ENCODE results near the gene LMBR1. TPM values are rescaled to one million over a fixed set of nuclear protein-coding genes. Genes with fewer than 3 reads are reported as not detected.
A peak's percentile ranks its signal among the peaks of the same experiment; 100 is the strongest.
"Not testable (repeated sequence)": the region's sequence is repeated elsewhere in the genome, so short reads cannot be mapped to it uniquely, and the experiment has no call there.

Gene LMBR1
- total and polyA plus RNA-seq, 4 experiments from 2014 or later: 35.3 to 97.4 (median 55.2) TPM

DNA sequence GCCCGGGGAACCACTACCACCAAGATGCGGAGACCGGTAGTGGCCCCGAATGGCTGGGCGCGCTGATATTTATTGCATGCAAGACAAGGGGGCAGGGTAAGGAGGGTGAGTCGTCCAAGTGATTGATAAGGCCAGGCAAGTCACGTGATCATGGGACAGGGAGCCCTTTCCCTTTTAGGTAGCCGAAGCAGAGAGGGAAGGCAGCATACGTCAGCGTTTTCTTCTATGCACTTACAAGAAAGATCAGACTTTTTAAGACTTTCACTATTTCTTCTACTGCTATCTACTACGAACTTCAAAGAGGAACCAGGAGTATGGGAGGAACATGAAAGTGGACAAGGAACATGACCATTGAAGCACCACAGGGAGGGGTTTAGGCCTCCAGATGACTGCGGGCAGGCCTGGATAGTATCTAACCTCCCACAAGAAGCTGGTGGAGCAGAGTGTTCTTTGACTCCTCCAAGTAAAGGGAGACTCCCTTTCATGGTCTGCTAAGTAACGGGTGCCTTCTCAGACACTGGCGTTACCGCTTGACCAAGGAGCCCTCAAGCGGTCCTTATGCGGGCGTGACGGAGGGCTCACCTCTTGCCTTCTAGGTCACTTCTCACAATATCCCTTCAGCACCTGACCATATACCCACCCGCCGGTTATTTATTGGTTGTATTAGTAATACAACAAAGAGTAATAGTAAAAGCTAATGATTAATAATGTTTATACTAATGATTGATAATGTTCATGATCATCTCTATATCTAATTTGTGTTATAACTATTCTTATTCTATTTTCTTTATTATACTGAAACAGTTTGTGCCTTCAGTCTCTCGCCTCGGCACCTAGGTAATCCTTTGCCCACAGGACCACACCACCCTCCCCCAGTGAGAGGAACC, 27.7 kb upstream of the LMBR1 start:
- H3K36me3 ChIP-seq (ENCODE audit: insufficient read depth, low read length); H3K36me3 Mint-ChIP-seq; H3K27ac ChIP-seq (ENCODE audit: low read depth, low read length); POLR2A ChIA-PET (ENCODE audit: partially characterized antibody); H3K4me3 ChIP-seq (ENCODE audit: low read length in 2 of 2); DNase-seq; CTCF ChIA-PET (ENCODE audit: partially characterized antibody); intact Hi-C loops (cut with micrococcal nuclease); H3K9me3 Mint-ChIP-seq; H3K9me3 ChIP-seq (ENCODE audit: control insufficient read depth in 1 of 2, low read length in 2 of 2): not testable (repeated sequence)
- H3K27me3 ChIP-seq (ENCODE audit: insufficient read depth, low read length): peaks cover 18% of the 10 kb centered on the region
- H3K4me1 Mint-ChIP-seq: peaks cover 14 to 49% (median 33%) of the 10 kb centered on the region in 4 donors
- H3K4me3 Mint-ChIP-seq: peak overlapping the region in 1 of 8 donors; percentile 31
- peaks cover 9 to 20% of the 10 kb centered on the region in 2 donors for H3K27me3 Mint-ChIP-seq
- H3K27ac Mint-ChIP-seq: peak overlapping the region in 6 of 7 donors; percentile 41 to 85 (median 70)
- peaks cover 25% of the 10 kb centered on the region for H3K4me1 ChIP-seq (ENCODE audit: insufficient read depth, low read length)

DNA sequence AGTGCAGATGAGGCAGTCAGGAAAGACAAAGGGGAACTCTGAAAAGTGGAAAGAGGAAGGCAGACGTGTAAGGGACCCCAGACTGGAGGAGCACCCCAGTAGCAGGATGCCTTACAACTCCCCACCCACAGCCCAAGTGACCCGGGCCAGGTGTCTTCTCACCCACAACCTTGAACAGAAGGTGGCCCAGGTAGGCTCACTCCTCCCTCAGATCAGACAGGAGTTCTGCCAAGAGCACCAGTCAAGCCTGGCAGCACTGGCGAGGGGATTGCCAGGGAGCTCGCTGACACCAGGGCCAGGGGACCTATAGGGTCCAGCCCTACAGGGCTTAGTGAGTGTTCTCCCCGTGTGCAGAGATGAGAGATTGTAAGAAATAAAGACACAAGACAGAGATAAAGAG, 27.1 kb upstream of the LMBR1 start:
- Histone ChIP-seq H3K27me3 (ENCODE audit: insufficient read depth, low read length) (peaks cover 18% of the 10 kb centered on the region), H3K9me3 (ENCODE audit: control insufficient read depth in 1 of 2, low read length in 2 of 2) (no peaks in the 10 kb centered on the region), H3K4me1 (ENCODE audit: insufficient read depth, low read length) (peaks cover 25% of the 10 kb centered on the region), H3K27ac (ENCODE audit: low read depth, low read length) (no peak overlapping the region), H3K36me3 (ENCODE audit: insufficient read depth, low read length) (no peaks in the 10 kb centered on the region), H3K4me3 (ENCODE audit: low read length in 2 of 2) (no peak overlapping the region)
- H3K36me3 Mint-ChIP-seq: peaks cover 0 to 3% of the 10 kb centered on the region in 2 donors
- H3K27ac Mint-ChIP-seq: peak overlapping the region in 6 of 7 donors; percentile 68 to 89 (median 72)
- intact Hi-C loops (cut with micrococcal nuclease): no loop called here
- POLR2A ChIA-PET (ENCODE audit: partially characterized antibody): no interaction called here
- CTCF ChIA-PET (ENCODE audit: partially characterized antibody): no interaction called here
- H3K27me3 Mint-ChIP-seq: peaks cover 11 to 24% of the 10 kb centered on the region in 2 donors
- H3K4me1 Mint-ChIP-seq: peaks cover 14 to 49% (median 33%) of the 10 kb centered on the region in 4 donors
- no peak overlapping the region for H3K4me3 Mint-ChIP-seq
- DNase-seq: no peak
- peaks cover 0 to 6% (median 0%) of the 10 kb centered on the region in 8 donors for H3K9me3 Mint-ChIP-seq

DNA sequence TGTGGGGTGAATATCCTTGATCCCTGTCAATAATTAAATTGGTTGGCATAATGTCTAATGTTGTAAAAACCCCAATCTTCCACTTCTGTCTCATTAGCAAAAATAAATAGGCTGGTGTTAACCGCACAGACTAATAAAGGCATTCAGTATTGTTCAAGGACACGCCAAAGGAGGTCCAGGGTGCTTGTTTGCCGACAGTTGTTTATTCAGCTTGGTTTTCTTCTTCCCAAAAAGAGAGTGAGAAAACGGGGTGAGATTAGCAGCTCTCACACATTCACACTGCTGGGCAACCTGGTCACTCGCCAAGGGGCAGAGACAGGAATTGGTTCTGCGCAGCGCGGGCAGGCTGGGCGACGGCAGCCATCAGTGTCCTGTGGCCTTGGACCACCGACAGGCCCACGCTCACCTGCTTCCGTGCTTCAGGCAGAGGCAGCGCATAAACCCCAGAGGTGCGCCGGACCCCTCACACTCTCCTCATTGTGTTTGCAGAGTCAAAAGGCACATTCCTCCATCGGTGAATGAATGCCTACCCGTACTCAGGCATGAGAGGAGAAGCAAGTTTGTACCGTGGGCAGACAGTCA, 26.2 kb upstream of the LMBR1 start:
- POLR2A ChIA-PET (ENCODE audit: partially characterized antibody): no interaction called here
- H3K27ac Mint-ChIP-seq: peak overlapping the region in 1 of 7 donors; percentile 68

DNA sequence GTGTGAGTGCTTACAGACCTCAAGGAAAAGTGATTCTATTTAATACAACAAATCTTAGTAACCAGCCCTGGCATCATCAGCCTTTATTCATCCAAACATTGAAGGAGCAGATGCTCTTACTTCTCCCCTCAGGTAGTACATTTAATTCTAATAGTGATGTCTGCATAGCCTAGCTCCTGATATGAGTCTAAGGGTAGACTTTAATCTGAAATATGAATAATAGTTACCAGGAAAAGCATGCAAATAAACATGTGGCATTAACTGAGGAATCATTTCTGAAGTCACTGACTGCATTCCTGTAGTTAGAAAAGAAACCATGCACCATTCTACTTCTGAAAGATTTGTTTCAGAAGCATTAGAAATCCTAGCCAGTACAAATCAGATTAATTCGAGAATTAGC, 25.7 kb upstream of the LMBR1 start:
- Mint-ChIP-seq H3K4me3 (no peak overlapping the region), H3K4me1 (peaks cover 11 to 40% (median 26%) of the 10 kb centered on the region in 4 donors), H3K27me3 (peaks cover 11 to 24% of the 10 kb centered on the region in 2 donors), H3K27ac (peak overlapping the region in 2 of 7 donors; percentile 42 to 53), H3K9me3 (peaks cover 0 to 6% (median 0%) of the 10 kb centered on the region in 8 donors), H3K36me3 (peaks cover 0 to 3% of the 10 kb centered on the region in 2 donors)
- DNase-seq: no peak
- Histone ChIP-seq H3K36me3 (ENCODE audit: insufficient read depth, low read length) (no peaks in the 10 kb centered on the region), H3K27me3 (ENCODE audit: insufficient read depth, low read length) (peaks cover 18% of the 10 kb centered on the region), H3K9me3 (ENCODE audit: control insufficient read depth in 1 of 2, low read length in 2 of 2) (no peaks in the 10 kb centered on the region), H3K4me1 (ENCODE audit: insufficient read depth, low read length) (peaks cover 24% of the 10 kb centered on the region), H3K4me3 (ENCODE audit: low read length in 2 of 2) (no peak overlapping the region), H3K27ac (ENCODE audit: low read depth, low read length) (no peak overlapping the region)
- POLR2A ChIA-PET (ENCODE audit: partially characterized antibody): no interaction called here
- CTCF ChIA-PET (ENCODE audit: partially characterized antibody): no interaction called here
- intact Hi-C loops (cut with micrococcal nuclease): no loop called here

More for the DNA sequence above, 26.2 kb upstream of the LMBR1 start:
- CTCF ChIA-PET (ENCODE audit: partially characterized antibody): no interaction called here
- H3K27me3 Mint-ChIP-seq: peaks cover 11 to 24% of the 10 kb centered on the region in 2 donors
- no peaks in the 10 kb centered on the region for H3K36me3 ChIP-seq (ENCODE audit: insufficient read depth, low read length)
- H3K9me3 Mint-ChIP-seq: peaks cover 0 to 6% (median 0%) of the 10 kb centered on the region in 8 donors
- peaks cover 18% of the 10 kb centered on the region for H3K27me3 ChIP-seq (ENCODE audit: insufficient read depth, low read length)
- H3K4me3 ChIP-seq (ENCODE audit: low read length in 2 of 2): no peak overlapping the region
- H3K9me3 ChIP-seq (ENCODE audit: control insufficient read depth in 1 of 2, low read length in 2 of 2): no peaks in the 10 kb centered on the region
- no peak overlapping the region for H3K27ac ChIP-seq (ENCODE audit: low read depth, low read length)
- DNase-seq: no peak
- H3K4me3 Mint-ChIP-seq: no peak overlapping the region
- H3K36me3 Mint-ChIP-seq: peaks cover 0 to 3% of the 10 kb centered on the region in 2 donors
- peaks cover 12 to 44% (median 29%) of the 10 kb centered on the region in 4 donors for H3K4me1 Mint-ChIP-seq
- peaks cover 25% of the 10 kb centered on the region for H3K4me1 ChIP-seq (ENCODE audit: insufficient read depth, low read length)
- intact Hi-C loops (cut with micrococcal nuclease): no loop called here

DNA sequence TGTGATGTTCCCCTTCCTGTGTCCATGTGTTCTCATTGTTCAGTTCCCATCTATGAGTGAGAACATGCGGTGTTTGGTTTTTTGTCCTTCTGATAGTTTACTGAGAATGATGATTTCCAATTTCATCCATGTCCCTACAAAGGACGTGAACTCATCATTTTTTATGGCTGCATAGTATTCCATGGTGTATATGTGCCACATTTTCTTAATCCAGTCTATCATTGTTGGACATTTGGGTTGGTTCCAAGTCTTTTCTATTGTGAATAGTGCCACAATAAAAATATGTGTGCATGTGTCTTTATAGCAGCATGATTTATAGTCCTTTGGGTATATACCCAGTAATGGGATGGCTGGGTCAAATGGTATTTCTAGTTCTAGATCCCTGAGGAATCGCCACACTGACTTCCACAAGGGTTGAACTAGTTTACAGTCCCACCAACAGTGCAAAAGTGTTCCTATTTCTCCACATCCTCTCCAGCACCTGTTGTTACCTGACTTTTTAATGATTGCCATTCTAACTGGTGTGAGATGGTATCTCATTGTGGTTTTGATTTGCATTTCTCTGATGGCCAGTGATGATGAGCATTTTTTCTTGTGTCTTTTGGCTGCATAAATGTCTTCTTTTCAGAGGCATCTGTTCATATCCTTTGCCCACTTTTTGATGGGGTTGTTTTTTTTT, 16.7 kb upstream of the LMBR1 start:
- H3K27me3 ChIP-seq (ENCODE audit: insufficient read depth, low read length); H3K27ac Mint-ChIP-seq; H3K27me3 Mint-ChIP-seq; H3K4me1 Mint-ChIP-seq; H3K9me3 ChIP-seq (ENCODE audit: control insufficient read depth in 1 of 2, low read length in 2 of 2); H3K36me3 ChIP-seq (ENCODE audit: insufficient read depth, low read length); H3K27ac ChIP-seq (ENCODE audit: low read depth, low read length); H3K9me3 Mint-ChIP-seq; H3K4me3 ChIP-seq (ENCODE audit: low read length in 2 of 2); H3K4me1 ChIP-seq (ENCODE audit: insufficient read depth, low read length); POLR2A ChIA-PET (ENCODE audit: partially characterized antibody); DNase-seq; CTCF ChIA-PET (ENCODE audit: partially characterized antibody); H3K36me3 Mint-ChIP-seq; H3K4me3 Mint-ChIP-seq: not testable (repeated sequence)
- intact Hi-C loops (cut with micrococcal nuclease): loop anchor here (2.0 kb wide), 1 partner anchor 61 kb away; no protein-coding TSS in a partner anchor

DNA sequence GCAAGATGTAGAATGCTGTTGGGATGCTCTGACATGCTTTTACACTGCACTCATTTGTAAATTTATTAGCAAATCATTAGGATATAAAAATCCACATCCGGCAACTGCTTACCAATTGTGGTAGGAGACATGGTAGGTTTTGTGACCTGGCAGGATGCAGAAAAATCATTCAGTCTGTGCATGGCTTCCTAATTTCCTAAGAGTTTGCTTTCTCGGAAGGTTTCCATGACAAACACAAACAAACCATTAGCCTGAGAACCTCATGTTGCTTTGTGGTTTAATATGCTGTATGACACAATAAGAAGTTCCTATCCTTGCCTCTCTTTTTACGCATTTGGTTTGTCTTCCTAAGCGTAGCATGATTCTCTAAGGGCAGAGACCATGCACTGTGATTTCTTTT, 14.7 kb upstream of the LMBR1 start:
- CTCF ChIA-PET (ENCODE audit: partially characterized antibody): no interaction called here

DNA sequence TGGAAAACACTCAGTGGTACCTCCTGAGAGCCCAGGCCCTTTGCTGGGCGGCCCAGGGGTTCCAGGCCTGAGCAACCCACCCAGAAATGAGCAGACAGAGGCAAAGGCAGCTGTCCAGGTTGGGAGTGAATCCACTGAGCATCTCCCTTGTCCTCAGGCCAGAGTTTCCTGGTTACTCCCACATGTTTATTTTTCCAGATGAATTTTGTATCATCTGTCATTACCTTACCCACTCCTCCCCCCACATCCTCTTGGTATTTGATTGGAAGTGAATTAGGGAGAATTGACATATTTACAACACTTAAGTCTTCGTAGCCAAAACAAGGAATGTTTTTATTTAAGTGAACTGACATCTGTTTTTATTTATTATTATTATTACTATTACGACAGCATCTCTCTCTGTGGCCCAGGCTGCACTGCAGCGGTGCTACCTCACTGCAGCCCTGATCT, 13.2 kb upstream of the LMBR1 start:
- H3K36me3 Mint-ChIP-seq: no peaks in the 10 kb centered on the region
- no peak overlapping the region for H3K4me3 ChIP-seq (ENCODE audit: low read length in 2 of 2)
- peaks cover 0 to 4% of the 10 kb centered on the region in 2 donors for H3K27me3 Mint-ChIP-seq
- H3K36me3 ChIP-seq (ENCODE audit: insufficient read depth, low read length): no peaks in the 10 kb centered on the region
- DNase-seq: no peak
- H3K9me3 ChIP-seq (ENCODE audit: control insufficient read depth in 1 of 2, low read length in 2 of 2): no peaks in the 10 kb centered on the region
- no peak overlapping the region for H3K27ac Mint-ChIP-seq
- H3K27ac ChIP-seq (ENCODE audit: low read depth, low read length): no peak overlapping the region
- peaks cover 13% of the 10 kb centered on the region for H3K4me1 ChIP-seq (ENCODE audit: insufficient read depth, low read length)
- intact Hi-C loops (cut with micrococcal nuclease): no loop called here
- peaks cover 11 to 16% (median 12%) of the 10 kb centered on the region in 4 donors for H3K4me1 Mint-ChIP-seq
- no peaks in the 10 kb centered on the region for H3K27me3 ChIP-seq (ENCODE audit: insufficient read depth, low read length)
- ChIA-PET CTCF (ENCODE audit: partially characterized antibody) (interaction anchor here (0.8 to 1.6 kb wide), 3 partner anchors 13 to 343 kb away, joined by 4 to 6 read pairs (median 5); no protein-coding TSS in a partner anchor), POLR2A (ENCODE audit: partially characterized antibody) (no interaction called here)
- H3K4me3 Mint-ChIP-seq: no peak overlapping the region
- peaks cover 0 to 4% (median 0%) of the 10 kb centered on the region in 8 donors for H3K9me3 Mint-ChIP-seq

More for the DNA sequence above, 14.7 kb upstream of the LMBR1 start:
- H3K4me1 Mint-ChIP-seq: peaks cover 11 to 16% (median 12%) of the 10 kb centered on the region in 4 donors
- POLR2A ChIA-PET (ENCODE audit: partially characterized antibody): no interaction called here
- peaks cover 13% of the 10 kb centered on the region for H3K4me1 ChIP-seq (ENCODE audit: insufficient read depth, low read length)
- no peak for DNase-seq
- no peaks in the 10 kb centered on the region for H3K36me3 Mint-ChIP-seq
- no peak overlapping the region for H3K4me3 Mint-ChIP-seq
- H3K4me3 ChIP-seq (ENCODE audit: low read length in 2 of 2): no peak overlapping the region
- peaks cover 0 to 4% (median 0%) of the 10 kb centered on the region in 8 donors for H3K9me3 Mint-ChIP-seq
- intact Hi-C loops (cut with micrococcal nuclease): loop anchor here (2.0 kb wide), 1 partner anchor 63 kb away; no protein-coding TSS in a partner anchor
- no peaks in the 10 kb centered on the region for H3K36me3 ChIP-seq (ENCODE audit: insufficient read depth, low read length)
- no peak overlapping the region for H3K27ac Mint-ChIP-seq
- peaks cover under 1 to 3% of the 10 kb centered on the region in 2 donors for H3K27me3 Mint-ChIP-seq
- no peaks in the 10 kb centered on the region for H3K27me3 ChIP-seq (ENCODE audit: insufficient read depth, low read length)
- H3K27ac ChIP-seq (ENCODE audit: low read depth, low read length): no peak overlapping the region
- no peaks in the 10 kb centered on the region for H3K9me3 ChIP-seq (ENCODE audit: control insufficient read depth in 1 of 2, low read length in 2 of 2)

Measured in CD4-positive, alpha-beta memory T cell (primary cell).